H9 (cell line): ENCODE data around the gene PROX2. TPM values are rescaled to one million over a fixed set of nuclear protein-coding genes. Genes with fewer than 3 reads are reported as not detected.
A peak's percentile ranks its signal among the peaks of the same experiment; 100 is the strongest.

ENCODE experiments used
- DNase-seq: peaks from one replicate; pipeline ENCODE4 v3.0.0-alpha.2; 2017
- H2AFZ ChIP-seq: one replicate; pipeline ENCODE4 v1.6.1; 2013; ENCODE audit warnings: mild to moderate bottlenecking, low read length, control low read depth, moderate library complexity
- H2AK5ac ChIP-seq: 2 replicates; pipeline ENCODE4 v1.6.1; 2013; ENCODE audit warnings: low read length, control low read depth, mixed read lengths; ENCODE audit not compliant: insufficient read length
- H2BK120ac ChIP-seq: one replicate; pipeline ENCODE4 v1.6.1; 2013; ENCODE audit warnings: low read depth, mild to moderate bottlenecking, low read length, control low read depth, inconsistent platforms; ENCODE audit not compliant: poor library complexity, severe bottlenecking
- H2BK12ac ChIP-seq: 2 replicates; pipeline ENCODE4 v1.6.1; 2013; ENCODE audit warnings: low read length, control low read depth, mixed read lengths, low read depth; ENCODE audit not compliant: insufficient read length
- H2BK15ac ChIP-seq: 2 replicates; pipeline ENCODE4 v1.6.1; 2013; ENCODE audit warnings: low read depth, low read length, control low read depth
- H2BK20ac ChIP-seq: one replicate; pipeline ENCODE4 v1.6.1; 2013; ENCODE audit warnings: low read depth, mild to moderate bottlenecking, low read length, control low read depth, inconsistent platforms; ENCODE audit not compliant: poor library complexity, severe bottlenecking
- H2BK5ac ChIP-seq: 2 replicates; pipeline ENCODE4 v1.6.1; 2013; ENCODE audit warnings: low read length, control low read depth, mixed read lengths; ENCODE audit not compliant: insufficient read length
- H3K14ac ChIP-seq: 2 replicates; pipeline ENCODE4 v1.6.1; 2013; ENCODE audit warnings: low read length, control low read depth; ENCODE audit not compliant: insufficient read depth
- H3K18ac ChIP-seq: 2 replicates; pipeline ENCODE4 v1.6.1; 2013; ENCODE audit warnings: low read depth, mild to moderate bottlenecking, mixed read lengths, low read length, control low read depth; ENCODE audit not compliant: insufficient read length
- H3K23ac ChIP-seq: 2 replicates; pipeline ENCODE4 v1.6.1; 2013; ENCODE audit warnings: low read length, control low read depth, mixed read lengths, low read depth; ENCODE audit not compliant: insufficient read length
- H3K23me2 ChIP-seq: 2 replicates; pipeline ENCODE4 v1.6.1; 2013; ENCODE audit warnings: low read depth, mild to moderate bottlenecking, mixed read lengths, low read length, control low read depth; ENCODE audit not compliant: insufficient read length, poor library complexity, severe bottlenecking
- H3K27ac ChIP-seq: 2 replicates; pipeline ENCODE4 v1.5.1; 2013; ENCODE audit warnings: low read length, control low read depth, mixed read lengths, low read depth; ENCODE audit not compliant: insufficient read length
- H3K27me3 ChIP-seq: 2 replicates; pipeline ENCODE4 v1.6.1; 2013; ENCODE audit warnings: low read length, control low read depth, inconsistent platforms; ENCODE audit not compliant: insufficient read depth
- H3K4ac ChIP-seq: 2 replicates; pipeline ENCODE4 v1.6.1; 2013; ENCODE audit warnings: low read depth, mild to moderate bottlenecking, control low read depth, inconsistent platforms, low read length, moderate library complexity
- H3K4me1 ChIP-seq: 2 replicates; pipeline ENCODE4 v1.6.1; 2013; ENCODE audit warnings: low read length, control low read depth, inconsistent platforms; ENCODE audit not compliant: insufficient read depth
- H3K4me2 ChIP-seq: 2 replicates; pipeline ENCODE4 v1.6.1; 2013; ENCODE audit warnings: low read length, control low read depth, mixed read lengths; ENCODE audit not compliant: insufficient read length, insufficient read depth
- H3K56ac ChIP-seq: 2 replicates; pipeline ENCODE4 v1.6.1; 2013; ENCODE audit warnings: low read depth, mild to moderate bottlenecking, mixed read lengths, low read length, control low read depth; ENCODE audit not compliant: insufficient read length
- H3K79me1 ChIP-seq: 2 replicates; pipeline ENCODE4 v1.6.1; 2013; ENCODE audit warnings: low read depth, mild to moderate bottlenecking, moderate library complexity, low read length, control low read depth, inconsistent platforms; ENCODE audit not compliant: insufficient read depth, poor library complexity, severe bottlenecking
- H3K79me2 ChIP-seq: 2 replicates; pipeline ENCODE4 v1.6.1; 2013; ENCODE audit warnings: low read length, control low read depth, inconsistent platforms; ENCODE audit not compliant: insufficient read depth
- H3K9ac ChIP-seq: 2 replicates; pipeline ENCODE4 v1.6.1; 2013; ENCODE audit warnings: low read length, control low read depth, mixed read lengths; ENCODE audit not compliant: insufficient read length; ENCODE audit errors: extremely low read depth
- H3K9me3 ChIP-seq: one replicate; pipeline ENCODE4 v1.6.1; 2013; ENCODE audit warnings: low read depth, low read length, inconsistent platforms; ENCODE audit not compliant: control insufficient read depth
- H3T11ph ChIP-seq: one replicate; pipeline ENCODE4 v1.6.1; 2013; ENCODE audit warnings: mild to moderate bottlenecking, low read length, control low read depth, inconsistent platforms
- H4K20me1 ChIP-seq: one replicate; pipeline ENCODE4 v1.6.1; 2013; ENCODE audit not compliant: control insufficient read depth, insufficient read length, insufficient read depth
- H4K5ac ChIP-seq: 2 replicates; pipeline ENCODE4 v1.6.1; 2013; ENCODE audit warnings: low read depth, mild to moderate bottlenecking, mixed read lengths, low read length, control low read depth; ENCODE audit not compliant: insufficient read length
- H4K8ac ChIP-seq: replicated peaks from 2 replicates; pipeline ENCODE4 v1.6.1; 2013; ENCODE audit warnings: low read length, control low read depth, mixed read lengths, low read depth; ENCODE audit not compliant: insufficient read length
- H4K91ac ChIP-seq: 2 replicates; pipeline ENCODE4 v1.6.1; 2013; ENCODE audit warnings: low read depth, mild to moderate bottlenecking, moderate library complexity, mixed read lengths, low read length, control low read depth; ENCODE audit not compliant: insufficient read length
- H3K27ac Mint-ChIP-seq, 3 experiments: 2 replicates in 2 of 3; 3 replicates in 1 of 3; pipeline ENCODE4 v1.8.0; 2020 to 2021; ENCODE audit warnings: mixed read lengths in 3 of 3, mild to moderate bottlenecking in 1 of 3, moderate library complexity in 1 of 3
- H3K27me3 Mint-ChIP-seq: 2 replicates; pipeline ENCODE4 v1.8.0; 2021; ENCODE audit warnings: low read depth, mild to moderate bottlenecking, moderate library complexity, mixed read lengths
- H3K36me3 Mint-ChIP-seq, 3 experiments: 2 replicates in 2 of 3; 3 replicates in 1 of 3; pipeline ENCODE4 v1.8.0; 2020 to 2021; ENCODE audit warnings: low read depth in 3 of 3, mixed read lengths in 3 of 3; ENCODE audit not compliant: insufficient read depth in 1 of 3
- H3K4me1 Mint-ChIP-seq, 2 experiments: 2 replicates each; pipeline ENCODE4 v1.8.0; 2020; ENCODE audit warnings: mixed read lengths in 2 of 2
- H3K4me3 Mint-ChIP-seq, 2 experiments: 2 replicates in 1 of 2; 3 replicates in 1 of 2; pipeline ENCODE4 v1.8.0; 2020 to 2021; ENCODE audit warnings: mild to moderate bottlenecking in 2 of 2, mixed read lengths in 2 of 2, moderate library complexity in 1 of 2
- H3K9me3 Mint-ChIP-seq, 2 experiments: 2 replicates in 1 of 2; 3 replicates in 1 of 2; pipeline ENCODE4 v1.8.0; 2020; ENCODE audit warnings: mild to moderate bottlenecking in 2 of 2, mixed read lengths in 2 of 2, moderate library complexity in 1 of 2
- CTCF ChIP-seq: fragments of 200-600 bp; sonication (generic); conservative IDR thresholded peaks from 3 replicates; pipeline ENCODE4 v1.8.0; 2021; ENCODE audit warnings: antibody characterized with exemption, mild to moderate bottlenecking
- WGBS: extraction: QIAGEN DNeasy Blood & Tissue Kit; methylation state at CpG from one replicate; pipeline ENCODE4 v1.1.7; 2013; ENCODE audit warnings: missing lambda C conversion rate, low lambda C conversion rate, mixed read lengths; ENCODE audit not compliant: insufficient read length; ENCODE audit errors: extremely low coverage; 5-methylcytosine and 5-hydroxymethylcytosine counted together
- total RNA-seq: library from RNA; stranded (reverse); gene quantifications from 2 replicates; pipeline ENCODE4 v1.2.1, GENCODE V29; 2021

Gene PROX2
- total RNA-seq, 1 experiment from 2014 or later: not detected

GRCh38 chr14:74917178-74917543, 41.2 kb upstream of the PROX2 start:
- Mint-ChIP-seq H3K36me3 (peaks cover 0 to 6% (median 0%) of the 10 kb centered on the region in 3 experiments; a peak in 2 of 7 replicates), H3K9me3 (no peaks in the 10 kb centered on the region), H3K4me3 (no peak overlapping the region), H3K4me1 (peaks cover 1 to 3% of the 10 kb centered on the region in 2 experiments; a peak in 2 of 4 replicates), H3K27ac (peak overlapping the region in 2 of 3 experiments; percentile 9 to 77; a peak in 4 of 7 replicates), H3K27me3 (no peaks in the 10 kb centered on the region; the same call in 1 of the 2 replicates)
- no peak overlapping the region for H3K9ac ChIP-seq
- no peak overlapping the region for H2BK12ac ChIP-seq
- H3T11ph ChIP-seq: no peak overlapping the region
- H4K8ac ChIP-seq: no peak overlapping the region
- H4K5ac ChIP-seq: no peak overlapping the region
- H2AFZ ChIP-seq: no peak overlapping the region
- H3K27ac ChIP-seq: no peak overlapping the region
- H4K91ac ChIP-seq: no peak overlapping the region
- no peaks in the 10 kb centered on the region for H4K20me1 ChIP-seq
- H2BK15ac ChIP-seq: no peak overlapping the region
- no peak overlapping the region for H3K23ac ChIP-seq
- no peaks in the 10 kb centered on the region; the same call in 1 of the 2 replicates for H3K4me1 ChIP-seq
- H3K4ac ChIP-seq: no peak overlapping the region
- H3K79me2 ChIP-seq: no peaks in the 10 kb centered on the region
- no peak overlapping the region for H3K14ac ChIP-seq
- H3K18ac ChIP-seq: no peak overlapping the region
- H2BK20ac ChIP-seq: no peak overlapping the region
- no peak for TF ChIP-seq CTCF
- no peaks in the 10 kb centered on the region for H3K79me1 ChIP-seq
- no peak overlapping the region for H3K56ac ChIP-seq
- no peaks in the 10 kb centered on the region for H3K23me2 ChIP-seq
- H2BK5ac ChIP-seq: no peak overlapping the region
- no CpG with 5 or more reads among the region's 5 CpGs for WGBS
- H2AK5ac ChIP-seq: no peak overlapping the region
- DNase-seq: no peak
- no peaks in the 10 kb centered on the region for H3K9me3 ChIP-seq
- no peaks in the 10 kb centered on the region for H3K27me3 ChIP-seq
- no peak overlapping the region for H2BK120ac ChIP-seq
- H3K4me2 ChIP-seq: no peak overlapping the region
